Dedifferentiated amniotic fluid mesenchymal stem cell (primary cell): ENCODE measurements around the gene AUTS2.
"Not testable (repeated sequence)": the region's sequence is repeated elsewhere in the genome, so short reads cannot be mapped to it uniquely, and the experiment has no call there.

Experiments
- DNase-seq: peaks from one replicate; pipeline ENCODE4 v3.0.0-alpha.2; 2016; ENCODE audit errors: extremely low spot score

Gene AUTS2

GRCh38 chr7:70630440-70630817 lies 1032.2 kb downstream of the AUTS2 start:
- no peak for DNase-seq

GRCh38 chr7:70630818-70631457 lies 1032.7 kb downstream of the AUTS2 start:
- DNase-seq = no peak

- no peak for DNase-seq
Observed at GRCh38 chr7:70631718-70632117, 1033.4 kb downstream of the AUTS2 start.

DNA sequence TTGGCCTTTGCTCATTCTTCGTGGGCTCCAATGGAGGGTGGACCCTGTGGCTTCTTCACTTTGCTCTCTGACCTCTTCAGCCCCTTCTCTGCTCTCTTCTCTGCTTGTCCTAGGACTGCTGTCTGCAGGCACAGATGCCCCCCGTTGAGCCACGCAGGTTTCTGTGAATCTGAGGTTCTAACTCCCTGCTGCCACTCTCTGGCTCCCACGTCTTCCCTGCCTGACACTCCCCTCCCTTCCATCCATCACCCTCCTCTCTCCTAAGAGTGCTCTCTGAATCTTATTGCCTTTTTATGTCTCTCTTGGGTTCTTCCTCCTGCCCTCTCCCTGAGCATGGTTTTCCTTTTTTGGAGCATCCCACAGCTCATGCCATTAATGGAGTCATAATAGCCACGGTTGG lies 1034.1 kb downstream of the AUTS2 start:
- DNase-seq = no peak

DNA sequence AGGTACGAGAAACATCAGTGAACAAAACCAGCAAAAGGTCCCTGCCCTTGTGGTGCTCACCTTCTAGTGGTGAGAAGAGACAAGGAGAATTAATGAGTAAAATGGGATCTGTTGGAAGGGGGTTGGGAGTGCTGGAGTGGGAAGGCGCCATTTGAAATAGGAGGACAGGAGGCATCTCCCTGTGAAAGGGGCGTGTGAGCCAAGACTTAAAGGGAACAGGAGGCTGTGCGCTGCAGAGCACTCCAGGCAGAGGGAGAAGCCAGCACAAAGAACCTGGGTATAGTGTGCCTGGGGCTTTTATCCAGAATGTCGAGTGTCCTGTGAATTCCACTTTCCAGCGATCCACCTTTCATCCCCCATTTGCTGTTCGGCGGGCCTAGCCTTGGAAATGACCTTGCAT lies 1035.8 kb downstream of the AUTS2 start:
- DNase-seq = no peak

DNA sequence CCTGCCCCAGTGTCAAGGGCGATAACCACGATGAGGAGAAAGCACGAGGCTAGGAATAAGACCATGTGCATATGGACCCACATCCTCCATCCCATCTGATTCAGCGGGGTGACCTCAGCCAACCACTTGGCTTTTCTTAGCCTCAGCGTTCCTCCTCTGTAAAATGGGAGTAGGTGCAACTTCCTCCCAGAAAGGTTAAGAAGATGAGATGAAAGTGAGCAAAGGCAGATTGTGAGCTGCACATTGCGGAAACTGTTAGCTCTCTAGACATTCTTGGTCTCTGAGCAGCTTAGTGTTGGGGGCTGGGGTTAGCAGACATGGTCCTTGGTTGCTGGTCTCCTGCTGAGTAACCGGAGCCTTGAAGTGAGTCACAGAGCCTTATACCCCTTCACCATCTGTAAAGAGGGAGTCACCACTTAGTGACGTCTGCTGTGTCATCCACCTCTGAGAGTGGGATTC lies 1036.4 kb downstream of the AUTS2 start:
- DNase-seq = peak; percentile 26

DNA sequence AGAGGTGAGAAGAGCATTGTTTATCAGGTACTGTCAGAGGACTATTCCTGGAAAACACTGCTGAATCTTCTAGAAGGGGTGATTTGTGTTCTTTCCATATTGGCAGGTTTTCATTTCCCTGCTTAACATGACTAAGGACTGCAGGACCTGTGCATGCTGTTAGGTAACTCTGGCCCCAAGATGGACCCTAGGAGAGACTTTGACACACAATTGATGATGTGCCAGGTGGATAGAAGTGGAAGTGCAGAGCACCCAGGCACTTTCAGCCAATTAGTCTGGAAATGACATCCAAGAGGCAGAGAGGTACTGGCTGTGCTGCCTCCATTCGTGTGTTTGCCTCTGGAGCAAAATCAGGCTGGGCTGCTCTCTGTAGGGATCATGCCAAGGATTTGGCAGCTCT lies 1037.4 kb downstream of the AUTS2 start:
- DNase-seq = no peak

- DNase-seq = no peak
Observed at GRCh38 chr7:70636169-70636568, 1037.9 kb downstream of the AUTS2 start.

DNA sequence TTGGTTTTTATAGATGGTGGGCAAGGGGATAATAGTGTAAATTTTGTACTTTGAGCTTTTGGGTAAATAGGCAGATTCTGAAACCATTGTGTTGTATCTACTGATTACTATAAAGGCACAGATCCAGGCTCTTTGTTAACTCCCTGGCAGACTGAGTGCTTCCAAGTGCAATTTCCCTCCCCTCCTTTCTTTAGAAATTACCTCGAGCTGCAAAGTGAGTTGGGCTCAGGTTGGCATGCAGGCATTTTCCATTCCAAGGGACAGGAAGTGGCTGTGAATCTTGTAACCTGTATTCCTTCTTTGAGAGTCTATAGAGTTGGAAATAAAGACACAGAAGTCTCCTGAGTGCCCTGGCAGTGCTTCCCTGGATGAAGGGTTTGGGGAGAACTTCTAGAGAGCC lies 1039.5 kb downstream of the AUTS2 start:
- no peak for DNase-seq

DNA sequence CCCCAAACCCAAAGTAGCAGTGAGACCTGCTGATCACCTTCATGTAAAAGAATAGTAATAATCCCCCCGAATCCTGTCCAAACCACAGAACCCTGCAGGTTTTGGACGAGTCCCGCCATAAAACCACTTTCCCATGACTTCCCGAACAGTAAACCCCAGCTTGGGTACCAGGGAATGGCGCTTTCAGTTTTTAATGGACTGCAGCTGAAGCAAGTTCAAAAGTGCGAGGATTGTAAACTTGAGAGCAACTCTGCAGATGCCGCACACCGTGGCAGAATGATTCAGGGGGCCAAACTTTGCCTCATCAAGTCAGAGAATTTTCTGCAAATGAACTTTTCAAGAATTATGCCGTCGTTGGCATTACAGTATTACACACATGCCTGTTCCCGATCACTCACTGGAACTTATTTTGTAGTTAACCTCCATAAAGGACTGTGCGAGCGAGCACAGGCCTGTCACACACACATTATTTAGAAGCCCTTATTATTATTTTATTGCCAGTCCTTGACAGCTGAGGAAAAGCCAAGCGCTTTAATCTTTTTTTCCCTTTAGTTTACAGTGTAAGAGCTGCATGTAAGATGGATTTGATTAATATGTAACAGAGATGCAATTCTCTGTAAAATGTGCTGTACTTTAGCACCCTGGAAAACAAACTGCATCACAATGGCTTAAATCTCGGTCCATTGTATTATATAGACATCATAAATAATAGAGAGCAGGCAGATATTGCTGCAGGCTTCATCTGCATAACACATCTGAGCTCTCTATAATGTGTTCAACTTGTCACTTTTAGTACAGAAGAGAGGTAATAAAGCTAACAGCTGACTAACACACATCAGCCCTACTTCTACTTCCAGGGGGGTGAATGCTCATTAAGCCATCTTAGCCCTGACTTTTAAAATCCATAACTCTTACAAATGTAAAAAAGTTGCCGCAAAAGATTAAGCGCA lies 1040.2 kb downstream of the AUTS2 start:
- DNase-seq = no peak

GRCh38 chr7:70640266-70640833 lies 1042.1 kb downstream of the AUTS2 start:
- peak; percentile 30 for DNase-seq

DNA sequence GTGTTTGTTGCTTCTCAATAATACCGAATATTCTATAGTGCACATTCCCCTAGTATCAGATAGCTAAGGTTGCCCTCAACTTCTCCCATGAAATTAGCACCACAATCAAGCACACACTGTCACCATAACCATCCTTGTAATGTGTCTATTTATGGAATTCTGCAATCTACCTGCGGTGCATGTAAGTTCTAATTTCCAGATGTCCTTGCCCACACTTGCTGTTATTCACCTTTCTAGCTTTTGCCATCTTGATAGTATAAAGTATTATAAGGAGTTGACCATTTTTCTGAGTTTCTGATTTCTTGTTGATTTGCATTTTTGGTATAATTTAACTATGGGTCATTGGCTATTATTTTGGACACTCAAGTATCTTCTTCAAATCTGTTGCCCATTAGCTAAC lies 1043.6 kb downstream of the AUTS2 start:
- DNase-seq = no peak

GRCh38 chr7:70645279-70645678 lies 1047.0 kb downstream of the AUTS2 start:
- DNase-seq = no peak

DNA sequence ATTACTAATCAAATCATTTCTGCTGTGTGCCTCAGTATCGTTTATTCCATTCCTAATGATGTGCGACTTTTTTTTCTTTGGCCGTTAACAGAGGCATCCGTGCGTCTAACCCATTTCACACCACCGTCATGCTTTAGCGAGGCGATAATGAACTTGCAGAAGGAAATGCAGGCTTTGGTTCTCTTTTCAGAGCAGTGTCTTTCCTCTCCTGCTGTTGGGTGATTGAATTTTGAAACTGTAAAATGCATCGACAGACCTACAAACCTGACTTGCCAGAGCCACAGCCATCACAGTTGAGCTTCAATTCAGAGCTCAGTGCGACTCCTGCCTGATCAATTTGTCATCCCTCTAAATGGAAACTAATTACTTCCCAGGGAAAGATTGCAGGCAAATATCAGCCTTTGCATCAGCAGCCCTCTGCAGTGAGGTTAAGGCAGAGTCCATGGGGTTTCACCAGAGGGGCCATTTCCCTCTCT lies 1047.6 kb downstream of the AUTS2 start:
- no peak for DNase-seq

GRCh38 chr7:70646536-70647248 lies 1048.4 kb downstream of the AUTS2 start:
- DNase-seq = no peak

DNA sequence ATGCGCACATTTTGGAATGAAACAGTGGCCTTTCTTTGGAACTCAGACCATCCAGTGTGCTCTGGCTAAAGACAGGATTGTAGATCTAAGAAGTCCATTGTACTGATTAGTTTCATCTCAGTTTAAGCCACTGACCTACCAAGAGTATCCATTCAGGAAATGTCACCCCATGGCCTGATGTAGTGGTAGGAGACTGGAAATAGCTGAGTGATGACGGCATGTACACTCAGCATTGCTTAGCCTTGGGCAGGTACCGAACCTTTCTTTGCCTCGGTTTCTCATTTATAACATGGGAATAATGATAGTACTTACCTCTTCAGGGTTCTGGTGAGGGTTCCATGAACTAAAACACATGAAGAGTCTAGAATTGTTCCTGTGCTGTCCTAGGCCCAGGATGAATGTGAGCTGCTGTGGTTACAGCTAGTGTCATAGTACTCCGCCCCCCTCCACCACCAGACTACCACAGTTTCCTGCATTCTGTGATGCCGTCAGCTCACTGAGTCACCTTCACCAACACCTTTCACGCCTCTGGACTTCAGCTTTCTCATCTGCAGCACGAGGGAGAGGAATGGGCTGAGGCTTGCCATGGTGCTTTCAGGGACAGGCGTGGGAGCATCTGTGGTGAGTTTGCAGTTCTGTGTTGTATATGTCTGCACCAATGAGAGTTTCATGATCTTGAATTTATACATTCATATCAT lies 1049.7 kb downstream of the AUTS2 start:
- no peak for DNase-seq

DNA sequence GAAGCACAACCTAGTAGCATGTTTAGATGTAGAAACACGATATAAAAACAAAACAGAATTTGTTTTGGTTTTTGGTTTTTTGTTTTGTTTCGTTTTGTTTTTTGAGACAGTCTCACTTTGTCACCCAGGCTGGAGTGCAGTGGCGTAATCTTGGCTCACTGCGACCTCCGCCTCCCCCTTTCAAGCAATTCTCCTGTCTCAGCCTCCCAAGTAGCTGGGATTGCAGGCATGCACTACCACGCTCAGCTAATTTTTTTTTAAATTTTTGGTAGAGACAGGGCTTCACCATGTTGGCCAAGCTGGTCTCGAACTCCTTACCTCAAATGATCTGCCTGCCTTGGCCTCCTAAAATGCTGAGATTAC lies 1050.2 kb downstream of the AUTS2 start:
- DNase-seq = not testable (repeated sequence)

DNA sequence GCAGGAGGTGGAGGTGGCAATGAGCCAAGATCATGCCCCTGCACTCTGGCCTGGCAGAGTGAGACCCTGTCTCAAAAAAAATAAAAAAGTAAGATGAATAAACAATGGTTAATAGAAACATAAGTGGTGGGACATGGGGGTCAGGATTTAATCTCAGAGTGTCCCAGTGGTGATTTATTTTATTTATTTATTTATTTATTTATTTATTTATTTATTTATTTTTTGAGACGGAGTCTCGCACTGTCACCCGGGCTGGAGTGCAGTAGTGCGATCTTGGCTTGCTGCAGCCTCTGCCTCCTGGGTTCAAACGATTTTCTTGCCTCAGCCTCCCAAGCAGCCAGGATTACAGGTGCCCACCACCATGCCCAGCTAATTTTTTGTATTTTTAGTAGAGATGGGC lies 1051.0 kb downstream of the AUTS2 start:
- DNase-seq = no peak

DNA sequence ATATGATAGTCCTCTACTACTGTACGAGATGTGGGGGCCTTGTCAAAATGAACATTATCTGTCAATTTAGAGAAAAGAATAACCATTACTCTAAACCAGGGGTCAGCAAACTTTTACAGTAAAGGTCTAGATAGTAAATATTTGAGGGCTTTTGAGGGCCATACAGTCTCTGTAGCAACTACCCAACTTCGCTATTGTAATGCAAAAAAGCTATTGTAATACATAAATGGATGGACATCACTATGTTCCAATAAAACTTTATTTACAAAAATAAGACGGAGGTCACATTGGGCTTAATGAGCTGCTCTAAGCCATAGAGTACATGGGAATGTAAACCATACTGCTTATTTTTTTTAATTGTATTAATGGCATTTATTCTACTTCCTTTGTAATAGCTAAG lies 1055.9 kb downstream of the AUTS2 start:
- no peak for DNase-seq

DNA sequence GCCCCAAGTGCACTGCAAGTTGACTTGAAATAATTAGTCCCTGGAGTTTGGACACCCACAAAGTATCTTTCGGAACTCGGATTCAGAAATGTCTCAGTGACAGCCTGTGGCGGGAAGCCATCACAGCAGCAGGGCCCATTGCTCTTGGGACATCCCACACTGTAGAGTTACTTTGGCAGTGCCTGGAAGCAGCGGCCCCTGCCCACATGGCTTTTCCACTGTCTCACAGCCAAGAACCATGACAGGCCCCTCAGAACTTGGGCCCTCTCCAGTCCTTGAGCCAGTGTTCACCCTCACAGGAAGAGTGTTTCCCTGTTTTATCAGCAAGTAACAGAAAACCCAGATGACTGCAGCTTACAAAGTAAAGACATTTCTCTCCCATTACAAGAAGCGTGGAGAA lies 1056.7 kb downstream of the AUTS2 start:
- no peak for DNase-seq

DNA sequence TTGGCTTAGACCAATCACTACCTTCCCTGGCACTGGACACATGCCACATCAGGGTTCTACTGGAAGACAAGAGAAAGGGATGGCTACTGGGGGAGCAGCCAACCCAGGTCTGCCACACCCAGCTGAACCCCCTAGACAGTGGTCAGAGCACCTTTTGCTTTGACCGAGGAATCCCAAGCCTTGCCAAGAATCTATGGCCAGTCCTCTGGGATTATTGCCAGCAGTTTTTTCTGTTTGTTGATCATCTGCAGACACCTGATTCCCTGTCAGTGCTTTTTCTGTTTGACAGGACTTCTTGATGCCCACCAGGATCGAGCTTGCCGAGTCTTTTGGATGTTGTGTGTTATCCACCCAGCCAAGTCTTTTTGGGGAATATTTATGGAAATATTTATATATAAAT lies 1057.4 kb downstream of the AUTS2 start:
- DNase-seq = no peak

DNA sequence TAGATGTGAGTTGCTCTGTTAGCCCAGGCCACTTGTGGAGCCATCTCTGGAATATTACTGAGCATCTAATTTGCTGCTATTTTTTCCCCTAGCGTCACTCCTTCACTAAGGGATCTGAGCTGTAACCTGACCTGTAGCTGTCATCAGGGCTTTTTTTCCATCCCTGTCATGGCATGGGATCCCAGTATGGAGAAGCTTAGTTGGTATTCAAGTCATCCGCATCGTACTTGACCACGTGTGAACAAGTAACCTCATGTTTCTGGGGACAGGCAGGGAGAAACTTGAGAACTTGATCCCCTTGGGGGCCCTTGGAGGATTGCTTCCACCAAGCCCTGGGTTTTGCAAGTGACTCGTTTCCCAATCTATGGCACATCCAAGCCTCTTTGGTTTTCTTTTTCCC lies 1059.3 kb downstream of the AUTS2 start:
- DNase-seq = no peak
